ENCODE measurements around the gene SLC30A10.
"Not testable (repeated sequence)": the region's sequence is repeated elsewhere in the genome, so short reads cannot be mapped to it uniquely, and the experiment has no call there.

Gene SLC30A10

DNA sequence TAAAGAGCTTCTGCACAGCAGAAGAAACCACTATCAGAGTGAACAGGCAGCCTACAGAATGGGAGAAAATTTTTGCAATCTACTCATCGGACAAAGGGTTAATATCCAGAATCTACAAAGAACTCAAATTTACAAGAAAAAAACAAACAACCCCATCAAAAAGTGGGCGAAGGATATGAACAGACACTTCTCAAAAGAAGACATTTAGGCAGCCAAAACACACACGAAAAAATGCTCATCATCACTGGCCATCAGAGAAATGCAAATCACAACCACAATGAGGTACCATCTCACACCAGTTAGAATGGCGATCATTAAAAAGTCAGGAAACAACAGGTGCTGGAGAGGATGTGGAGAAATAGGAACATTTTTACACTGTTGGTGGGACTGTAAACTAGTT is 36.5 kb downstream of the SLC30A10 start:
- not testable (repeated sequence) for DNase-seq (ENCODE audit: low read depth)

GRCh38 chr1:219888667-219889066 is 39.7 kb downstream of the SLC30A10 start:
- not testable (repeated sequence) for DNase-seq (ENCODE audit: low read depth)

GRCh38 chr1:219885680-219886079 is 42.7 kb downstream of the SLC30A10 start:
- no peak for DNase-seq (ENCODE audit: low read depth)

GRCh38 chr1:219883400-219884332 is 44.7 kb downstream of the SLC30A10 start:
- no peak for DNase-seq (ENCODE audit: low read depth)

- no peak for DNase-seq (ENCODE audit: low read depth)
Observed at GRCh38 chr1:219882755-219883154, 45.6 kb downstream of the SLC30A10 start.

GRCh38 chr1:219882096-219882495 is 46.3 kb downstream of the SLC30A10 start:
- DNase-seq (ENCODE audit: low read depth) = no peak

DNA sequence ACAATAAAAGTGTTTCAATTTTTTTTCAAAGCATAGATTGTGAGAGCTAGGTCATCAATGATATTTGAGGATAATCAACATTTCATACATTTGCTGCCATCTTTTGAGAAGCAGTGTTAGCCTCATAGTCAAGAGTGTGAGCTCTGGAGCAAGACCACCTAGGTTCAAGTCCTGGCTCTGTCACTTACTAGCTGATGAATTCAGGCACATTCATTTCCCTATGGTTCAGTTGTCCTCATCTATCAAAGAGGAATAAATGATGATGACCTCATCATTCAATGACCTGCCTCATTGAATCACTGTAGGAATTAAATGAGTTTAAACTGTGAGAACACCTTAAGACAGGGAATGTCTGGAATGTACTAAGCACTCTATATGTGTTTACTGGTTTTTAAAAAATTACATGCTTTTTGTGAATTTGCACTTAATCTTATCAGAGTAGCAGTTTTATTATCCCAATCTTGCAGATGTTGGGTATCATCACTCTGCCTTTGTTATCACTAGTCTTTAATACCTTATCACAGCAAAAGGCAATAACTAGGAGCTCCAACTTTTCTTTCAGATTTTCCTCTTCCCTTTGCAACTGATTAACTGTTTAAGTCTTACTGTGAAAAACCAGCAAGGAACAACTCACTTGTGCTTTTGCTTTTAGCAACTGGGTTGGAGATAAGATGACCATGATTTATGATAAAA is 47.4 kb downstream of the SLC30A10 start:
- DNase-seq (ENCODE audit: low read depth) = no peak

- DNase-seq (ENCODE audit: low read depth) = no peak
Observed at GRCh38 chr1:219876798-219877209, 51.6 kb downstream of the SLC30A10 start.

DNA sequence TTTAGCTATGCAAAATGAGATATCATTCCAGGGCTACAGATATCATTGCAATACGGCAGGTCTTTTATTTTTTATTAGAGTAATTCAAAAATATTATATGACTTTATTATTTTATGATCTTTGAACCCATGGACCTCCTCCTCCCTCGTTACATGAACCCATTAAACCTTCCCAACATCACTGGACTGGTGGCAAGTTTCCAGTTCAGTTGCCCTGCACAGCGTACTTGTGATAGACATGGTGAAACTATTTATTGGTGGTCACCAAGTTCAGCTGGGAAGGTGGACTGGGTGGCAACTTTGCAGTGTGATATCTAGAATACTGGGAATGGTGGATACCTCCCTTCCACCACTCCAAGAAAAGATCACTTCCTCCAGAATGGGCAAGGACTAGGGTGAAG is 52.5 kb downstream of the SLC30A10 start:
- no peak for DNase-seq (ENCODE audit: low read depth)

GRCh38 chr1:219872538-219872937 is 55.8 kb downstream of the SLC30A10 start:
- DNase-seq (ENCODE audit: low read depth) = not testable (repeated sequence)

GRCh38 chr1:219871427-219872057 is 56.8 kb downstream of the SLC30A10 start:
- DNase-seq (ENCODE audit: low read depth) = no peak

GRCh38 chr1:219868615-219869014 is 59.7 kb downstream of the SLC30A10 start:
- DNase-seq (ENCODE audit: low read depth) = not testable (repeated sequence)
